Retinal pigment epithelial cell (primary cell): ENCODE results near the gene NOS1AP.

Experiments used
- DNase-seq: peaks from one replicate; pipeline ENCODE4 v3.0.0-alpha.2; 2010; ENCODE audit warnings: low read depth
- H3K4me3 ChIP-seq: 2 replicates; pipeline ENCODE4 v1.5.1; 2011; ENCODE audit warnings: mild to moderate bottlenecking, low read length, control low read depth, moderate library complexity
- TF ChIP-seq, protein P1 (sequence below): conservative IDR thresholded peaks from 2 replicates; pipeline ENCODE4 v1.5.1; 2011; ENCODE audit warnings: low read depth, low read length, control low read depth, inconsistent platforms

Gene NOS1AP

GRCh38 chr1:162396201-162396906 lies 326.9 kb downstream of the NOS1AP start:
- TF ChIP-seq, protein P1, sequence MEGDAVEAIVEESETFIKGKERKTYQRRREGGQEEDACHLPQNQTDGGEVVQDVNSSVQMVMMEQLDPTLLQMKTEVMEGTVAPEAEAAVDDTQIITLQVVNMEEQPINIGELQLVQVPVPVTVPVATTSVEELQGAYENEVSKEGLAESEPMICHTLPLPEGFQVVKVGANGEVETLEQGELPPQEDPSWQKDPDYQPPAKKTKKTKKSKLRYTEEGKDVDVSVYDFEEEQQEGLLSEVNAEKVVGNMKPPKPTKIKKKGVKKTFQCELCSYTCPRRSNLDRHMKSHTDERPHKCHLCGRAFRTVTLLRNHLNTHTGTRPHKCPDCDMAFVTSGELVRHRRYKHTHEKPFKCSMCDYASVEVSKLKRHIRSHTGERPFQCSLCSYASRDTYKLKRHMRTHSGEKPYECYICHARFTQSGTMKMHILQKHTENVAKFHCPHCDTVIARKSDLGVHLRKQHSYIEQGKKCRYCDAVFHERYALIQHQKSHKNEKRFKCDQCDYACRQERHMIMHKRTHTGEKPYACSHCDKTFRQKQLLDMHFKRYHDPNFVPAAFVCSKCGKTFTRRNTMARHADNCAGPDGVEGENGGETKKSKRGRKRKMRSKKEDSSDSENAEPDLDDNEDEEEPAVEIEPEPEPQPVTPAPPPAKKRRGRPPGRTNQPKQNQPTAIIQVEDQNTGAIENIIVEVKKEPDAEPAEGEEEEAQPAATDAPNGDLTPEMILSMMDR = no peak
- DNase-seq = no peak

GRCh38 chr1:162397039-162397448 lies 327.6 kb downstream of the NOS1AP start:
- H3K4me3 ChIP-seq = no peak overlapping the region
- DNase-seq = no peak
- TF ChIP-seq, protein P1 = no peak

More at GRCh38 chr1:162396201-162396906, 326.9 kb downstream of the NOS1AP start:
- H3K4me3 ChIP-seq = no peak overlapping the region

DNA sequence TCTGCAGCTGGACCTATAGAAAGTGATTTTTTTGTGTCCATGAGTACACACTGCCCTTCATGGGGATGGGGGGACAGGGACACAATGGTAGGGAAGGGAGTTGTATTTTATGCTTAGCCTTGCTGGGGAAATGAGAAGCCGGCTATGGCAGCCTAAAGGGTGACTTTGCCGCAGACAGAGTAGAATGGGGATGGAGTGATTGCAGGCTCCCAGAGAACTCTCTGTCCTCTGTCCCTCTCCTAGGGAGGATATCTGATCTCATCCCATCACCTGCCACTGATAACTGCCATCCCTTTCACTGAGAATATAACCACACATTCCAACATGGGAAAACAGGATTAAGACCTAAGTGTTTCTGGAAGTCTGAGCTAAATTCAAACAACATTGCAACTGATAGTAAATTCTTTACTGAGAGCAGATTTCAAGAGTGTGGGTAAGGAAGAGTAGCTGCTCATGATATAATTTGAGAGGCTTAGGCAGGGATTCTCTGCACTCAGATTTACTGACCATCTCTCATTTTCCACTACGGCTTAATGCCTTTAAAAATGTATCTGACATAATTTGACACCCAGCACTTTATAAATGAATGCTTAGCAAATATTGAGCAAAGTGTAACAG lies 328.6 kb downstream of the NOS1AP start:
- H3K4me3 ChIP-seq = no peak overlapping the region
- TF ChIP-seq, protein P1 = no peak
- no peak for DNase-seq

DNA sequence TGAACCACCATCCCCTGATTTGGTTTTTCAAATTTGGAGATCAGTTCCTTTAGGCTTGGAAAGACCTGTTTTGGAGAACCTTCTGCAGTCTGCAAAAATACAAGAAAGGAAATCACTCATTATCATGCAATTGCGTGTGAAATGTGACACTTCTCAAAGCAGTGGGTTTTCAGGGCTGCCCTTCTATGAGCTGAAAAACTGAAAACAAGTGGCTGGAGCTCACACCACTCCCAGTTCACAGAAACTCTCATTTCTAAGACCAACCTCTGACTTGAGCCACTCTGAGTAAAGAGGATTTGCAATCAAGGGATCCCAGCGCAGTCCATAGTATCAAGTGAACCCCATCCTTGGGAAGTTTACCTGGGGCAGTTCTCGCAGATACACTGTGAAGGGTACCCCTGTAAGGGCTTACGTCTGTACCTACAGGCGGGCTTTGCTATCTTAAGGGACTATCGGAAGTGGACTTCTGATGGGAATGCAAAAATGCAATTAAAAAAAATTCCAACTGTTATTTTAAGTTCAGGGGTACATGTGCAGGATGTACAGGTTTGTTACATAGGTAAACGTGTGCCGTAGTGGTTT lies 329.6 kb downstream of the NOS1AP start:
- DNase-seq = no peak
- H3K4me3 ChIP-seq = no peak overlapping the region
- TF ChIP-seq, protein P1 = no peak

DNA sequence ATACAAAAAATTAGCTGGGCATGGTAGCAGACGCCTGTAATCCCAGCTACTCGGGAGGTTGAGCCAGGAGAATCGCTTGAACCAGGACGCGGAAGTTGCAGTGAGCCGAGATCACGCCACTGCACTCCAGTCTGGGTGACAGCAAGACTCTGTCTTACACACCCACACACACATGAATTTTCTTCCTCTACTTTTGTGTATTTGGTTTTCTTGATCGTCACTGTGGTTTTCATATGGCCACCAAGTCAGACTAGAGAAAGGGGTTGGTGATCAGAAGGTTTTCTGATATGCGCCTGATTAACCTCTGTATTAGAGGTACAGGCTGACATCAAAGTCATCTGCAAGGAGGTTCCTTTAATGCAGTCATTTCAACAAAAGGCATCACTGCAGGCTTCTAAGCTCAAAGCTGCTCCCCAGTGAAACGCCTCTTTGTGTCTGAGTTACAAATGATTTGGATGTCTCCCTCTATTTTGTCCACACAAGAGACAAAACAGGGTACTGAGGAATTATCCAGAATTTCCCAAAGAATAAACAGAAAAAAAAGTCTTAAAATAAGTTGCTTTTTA lies 331.4 kb downstream of the NOS1AP start:
- TF ChIP-seq, protein P1 = no peak
- no peak for DNase-seq

GRCh38 chr1:162404550-162405160 lies 335.2 kb downstream of the NOS1AP start:
- TF ChIP-seq, protein P1 = no peak
- H3K4me3 ChIP-seq = no peak overlapping the region
- DNase-seq = no peak

More for the DNA sequence above, 331.4 kb downstream of the NOS1AP start:
- no peak overlapping the region for H3K4me3 ChIP-seq
